ENCODE measurements around the gene TOX2.

Gene TOX2

DNA sequence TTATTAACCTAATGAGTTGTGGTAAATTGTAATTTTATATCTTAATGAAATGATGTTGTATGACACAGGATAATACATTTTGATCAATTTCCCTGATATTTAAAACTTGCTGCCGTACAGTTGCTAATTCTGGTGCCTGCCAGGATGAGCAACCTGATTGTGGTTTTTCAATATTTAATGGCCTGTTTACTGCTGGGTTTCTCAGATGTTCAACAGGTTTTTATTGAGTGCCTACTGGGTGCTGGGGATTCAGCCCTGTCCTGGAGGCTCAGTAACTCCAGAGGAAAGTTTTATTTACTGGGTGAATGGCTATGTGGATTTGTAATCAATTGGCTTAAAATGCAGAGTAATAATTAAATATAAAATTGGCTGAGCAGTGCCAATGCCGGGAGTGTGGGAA lies 8.0 kb downstream of the TOX2 start:
- no peak overlapping the region for H3K4me3 ChIP-seq (ENCODE audit: low read length)
- TF ChIP-seq ZNF274 (IDR thresholded peaks at IDR 0.05; ENCODE audit: low read depth, low read length): no peak

DNA sequence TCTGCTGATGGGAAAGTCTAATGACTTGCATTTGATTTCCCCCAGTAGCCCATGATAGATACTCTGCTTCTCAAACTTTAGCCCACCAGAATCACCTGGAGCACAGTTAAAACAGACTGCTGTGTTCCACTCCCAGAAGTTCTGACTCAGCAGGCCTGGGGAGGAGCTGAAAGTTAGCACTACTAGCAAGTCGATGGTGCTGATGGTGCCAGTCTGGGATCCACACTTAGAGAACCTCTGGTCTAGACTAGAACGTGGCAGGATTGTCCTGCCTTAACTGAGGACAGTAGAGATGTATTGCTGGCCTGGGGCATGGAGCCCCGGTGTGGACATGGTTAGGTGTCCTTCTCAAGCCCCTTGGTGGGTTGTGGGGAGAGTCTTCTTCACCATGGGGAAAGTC lies 8.7 kb downstream of the TOX2 start:
- no peak for TF ChIP-seq ZNF274 (IDR thresholded peaks at IDR 0.05; ENCODE audit: low read depth, low read length)

DNA sequence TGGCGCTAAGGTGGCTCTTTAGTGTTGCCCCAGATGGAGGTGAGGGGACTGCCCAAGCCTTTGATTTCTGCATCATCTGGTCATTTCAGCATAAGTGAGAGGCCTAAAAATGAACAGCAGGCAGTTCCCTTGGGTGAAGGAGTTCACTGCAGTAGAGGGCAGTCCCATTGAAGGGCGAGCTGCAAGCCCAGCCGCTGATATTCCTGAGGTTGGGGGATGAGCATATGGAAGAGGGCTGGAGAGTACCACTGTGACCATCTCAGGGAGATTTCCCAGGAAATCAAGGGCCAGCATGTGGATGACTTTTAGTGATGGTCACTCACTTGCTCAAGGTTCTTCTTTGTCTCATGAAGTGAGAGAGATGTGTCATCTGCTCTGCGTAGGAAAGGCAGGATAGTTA lies 9.3 kb downstream of the TOX2 start:
- TF ChIP-seq ZNF274 (IDR thresholded peaks at IDR 0.05; ENCODE audit: low read depth, low read length): no peak
- no peak overlapping the region for H3K4me3 ChIP-seq (ENCODE audit: low read length)

More for the DNA sequence above, 8.7 kb downstream of the TOX2 start:
- no peak overlapping the region for H3K4me3 ChIP-seq (ENCODE audit: low read length)

DNA sequence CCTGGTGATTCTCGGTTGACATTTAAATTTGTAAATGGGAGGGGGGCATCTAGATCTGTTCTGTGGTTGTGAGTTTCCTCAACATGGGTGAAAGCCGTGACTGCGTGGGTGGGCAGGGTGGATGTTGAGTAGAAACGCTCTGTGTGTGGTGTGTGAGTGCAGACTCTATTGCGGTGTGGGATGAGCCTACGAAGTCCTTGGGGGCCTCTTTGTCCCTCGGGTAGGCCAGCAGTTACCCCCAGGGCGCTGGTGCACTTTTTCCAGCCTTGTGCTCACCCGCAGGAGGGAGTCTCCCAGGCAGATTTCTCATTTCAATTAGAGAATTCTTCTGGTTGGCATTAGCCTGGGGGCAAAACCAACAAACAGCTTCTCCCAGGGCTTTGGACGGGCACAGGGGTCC lies 10.6 kb downstream of the TOX2 start:
- no peak overlapping the region for H3K4me3 ChIP-seq (ENCODE audit: low read length)

DNA sequence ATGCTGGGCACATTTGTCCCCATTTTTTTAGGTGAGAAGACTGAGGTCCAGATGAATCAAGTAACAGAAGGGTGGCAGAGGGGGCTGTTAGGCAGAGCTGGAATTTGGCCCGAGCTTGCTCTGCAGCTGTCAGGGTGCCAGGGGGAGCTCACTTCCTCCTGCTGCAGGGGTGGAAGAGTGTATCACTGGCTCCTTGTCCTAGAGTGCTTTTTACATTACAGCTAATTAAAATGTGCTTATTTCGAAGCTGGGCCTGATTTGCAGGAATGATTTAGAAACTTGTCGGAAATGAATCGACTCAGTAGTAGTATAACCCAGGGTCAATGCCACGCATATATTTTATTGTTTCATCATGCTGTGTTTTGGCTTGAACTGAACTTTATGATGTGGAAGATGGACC lies 11.1 kb downstream of the TOX2 start:
- H3K4me3 ChIP-seq (ENCODE audit: low read length): no peak overlapping the region
- no peak for TF ChIP-seq ZNF274 (IDR thresholded peaks at IDR 0.05; ENCODE audit: low read depth, low read length)

More for the DNA sequence above, 10.6 kb downstream of the TOX2 start:
- no peak for TF ChIP-seq ZNF274 (IDR thresholded peaks at IDR 0.05; ENCODE audit: low read depth, low read length)

DNA sequence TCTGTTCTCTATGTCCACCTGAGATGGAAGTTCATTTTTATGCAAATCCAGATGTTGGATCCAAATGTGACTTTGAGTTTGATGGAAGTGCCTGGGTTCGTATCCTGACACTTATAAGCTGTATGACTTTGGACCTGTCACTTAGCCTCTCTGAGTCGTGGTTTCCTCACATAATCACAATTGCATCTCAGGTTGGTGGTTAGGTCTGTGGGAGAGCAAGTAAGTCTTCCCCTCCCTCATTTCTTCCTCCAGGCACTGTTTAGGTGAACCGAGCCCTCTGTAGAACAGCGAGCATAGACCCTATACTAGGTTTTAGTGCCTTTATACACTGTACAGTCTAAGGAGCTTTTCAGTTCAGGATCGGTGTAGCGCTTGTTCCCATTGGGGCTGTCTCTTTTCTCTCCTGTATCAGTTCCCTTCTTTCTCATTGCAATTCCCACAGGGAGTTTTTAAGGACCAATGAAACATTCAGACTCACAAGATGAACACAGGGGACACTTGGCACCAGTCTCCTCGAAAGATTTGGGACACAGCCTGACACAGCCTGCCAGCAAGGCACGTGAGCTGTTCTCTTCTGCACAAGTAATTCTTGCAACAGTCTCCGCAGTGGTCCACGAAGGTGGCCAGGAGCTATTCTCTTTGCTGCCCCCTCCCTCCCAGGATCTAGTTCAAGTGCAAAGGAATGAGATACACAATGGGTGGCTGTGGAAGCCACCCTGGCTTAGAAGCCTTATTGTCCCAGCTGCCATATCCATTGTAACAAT lies 11.8 kb downstream of the TOX2 start:
- no peak for TF ChIP-seq ZNF274 (IDR thresholded peaks at IDR 0.05; ENCODE audit: low read depth, low read length)

DNA sequence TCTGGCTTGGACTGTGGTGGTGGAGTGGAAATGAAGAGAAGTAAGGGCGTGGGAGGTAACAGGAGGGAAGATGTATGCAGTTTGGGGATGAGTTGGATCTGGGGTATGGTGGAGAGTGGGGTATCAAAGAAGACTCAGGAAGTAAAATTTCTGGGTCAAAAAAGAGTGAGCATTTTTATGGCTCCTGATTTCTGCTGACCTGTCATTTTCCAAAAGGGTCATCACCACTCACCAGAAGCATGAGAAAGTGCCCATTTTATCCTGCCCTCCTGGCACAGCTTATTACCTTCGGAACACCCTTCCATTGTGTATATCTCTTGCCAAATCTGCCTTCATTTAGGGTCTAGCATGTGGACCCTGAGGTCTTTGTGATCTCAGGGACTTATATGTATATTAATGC lies 17.3 kb downstream of the TOX2 start:
- no peak for TF ChIP-seq ZNF274 (IDR thresholded peaks at IDR 0.05; ENCODE audit: low read depth, low read length)
- H3K4me3 ChIP-seq (ENCODE audit: low read length): no peak overlapping the region

More for the DNA sequence above, 11.8 kb downstream of the TOX2 start:
- H3K4me3 ChIP-seq (ENCODE audit: low read length): no peak overlapping the region

DNA sequence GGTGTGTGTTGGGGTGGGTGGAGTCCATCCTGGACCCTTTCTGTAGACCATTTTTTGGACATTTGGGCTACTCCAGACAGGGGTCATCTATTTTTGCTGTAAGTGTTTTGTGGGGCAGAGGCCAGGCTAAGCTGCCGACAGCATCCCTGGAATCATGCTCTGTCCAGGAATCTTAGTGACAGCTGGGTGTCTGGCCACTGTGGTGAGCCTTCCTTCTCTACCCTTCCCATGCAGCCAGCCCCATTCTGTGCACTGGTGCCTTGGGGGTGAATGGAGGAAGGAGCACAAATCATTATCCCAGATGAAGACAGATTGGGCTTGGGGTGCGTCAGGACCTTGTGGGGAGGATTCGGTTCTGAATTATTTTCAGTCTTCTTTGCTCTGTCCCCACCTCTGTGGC lies 20.2 kb downstream of the TOX2 start:
- no peak overlapping the region for H3K4me3 ChIP-seq (ENCODE audit: low read length)
- no peak for TF ChIP-seq ZNF274 (IDR thresholded peaks at IDR 0.05; ENCODE audit: low read depth, low read length)

DNA sequence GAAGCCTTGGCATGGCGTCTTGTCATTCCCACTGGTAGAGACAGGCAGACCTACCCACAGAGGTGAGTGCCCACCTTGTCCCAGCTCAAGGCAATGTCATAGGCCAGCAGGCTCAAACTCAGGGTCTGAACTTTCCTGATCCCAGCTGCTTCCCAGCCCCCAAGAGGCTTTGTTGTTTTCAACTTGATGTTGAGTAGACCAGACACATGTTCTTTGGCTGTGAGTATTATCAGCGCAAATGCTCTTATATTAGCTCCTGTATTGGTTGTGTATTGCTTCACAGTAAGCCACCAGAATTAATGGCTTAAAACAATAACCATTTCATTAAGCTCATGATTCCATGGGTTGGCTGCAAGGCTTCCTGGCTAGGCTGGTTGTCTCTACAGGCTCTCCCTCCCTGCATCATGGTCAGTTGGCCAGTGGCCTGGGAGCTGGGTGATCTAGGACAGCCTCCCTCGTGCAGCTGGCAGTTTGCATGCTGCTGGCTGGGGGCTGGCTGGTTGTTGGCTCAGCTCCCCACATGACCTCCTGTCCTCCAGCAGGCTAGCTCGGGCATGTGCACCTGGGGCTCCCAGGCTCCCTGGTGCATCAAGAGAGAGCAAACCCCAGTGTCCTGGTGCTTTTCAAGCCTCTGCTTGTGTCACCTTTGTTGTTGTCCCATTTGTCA lies 21.6 kb downstream of the TOX2 start:
- H3K4me3 ChIP-seq (ENCODE audit: low read length): no peak overlapping the region
- no peak for TF ChIP-seq ZNF274 (IDR thresholded peaks at IDR 0.05; ENCODE audit: low read depth, low read length)

DNA sequence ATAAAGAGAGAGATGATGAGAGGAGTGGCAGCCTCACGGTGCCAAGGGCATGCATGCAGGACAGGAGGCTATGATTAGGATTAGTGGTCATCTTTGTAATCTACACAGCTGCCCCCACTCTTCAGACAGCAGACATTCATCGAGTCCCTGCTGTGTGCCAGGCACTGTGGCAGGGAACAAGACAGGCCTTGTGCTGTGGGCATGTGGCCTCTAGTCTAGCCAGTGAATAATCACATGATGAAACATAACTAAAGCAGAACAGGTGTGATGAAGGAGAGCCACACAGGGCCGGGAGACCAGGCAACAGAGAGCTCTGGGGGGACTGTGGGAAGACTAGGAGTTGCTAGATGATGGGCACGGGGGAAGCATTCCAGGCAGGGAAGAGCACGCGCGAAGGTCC lies 22.2 kb downstream of the TOX2 start:
- TF ChIP-seq ZNF274 (IDR thresholded peaks at IDR 0.05; ENCODE audit: low read depth, low read length): no peak
- H3K4me3 ChIP-seq (ENCODE audit: low read length): no peak overlapping the region

DNA sequence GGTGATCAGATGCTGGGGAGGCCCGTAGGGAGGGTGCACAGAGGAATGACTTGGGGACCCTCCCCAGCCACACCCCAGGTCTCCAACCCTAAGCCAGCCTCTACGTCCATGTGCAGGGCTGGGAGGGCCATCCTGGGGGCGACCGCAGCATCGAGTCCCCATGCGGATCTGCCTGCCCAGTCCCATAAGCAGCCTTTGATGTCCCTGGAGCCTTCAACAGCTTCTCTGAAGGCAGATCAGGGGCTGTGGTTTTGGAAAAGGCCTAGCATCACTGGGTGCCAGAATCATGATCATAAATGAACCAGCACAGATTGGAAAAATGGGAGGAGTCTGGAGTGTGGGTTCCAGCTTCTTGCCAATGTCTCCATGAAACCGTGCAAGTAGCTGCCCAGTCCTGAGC lies 22.9 kb downstream of the TOX2 start:
- TF ChIP-seq ZNF274 (IDR thresholded peaks at IDR 0.05; ENCODE audit: low read depth, low read length): no peak

DNA sequence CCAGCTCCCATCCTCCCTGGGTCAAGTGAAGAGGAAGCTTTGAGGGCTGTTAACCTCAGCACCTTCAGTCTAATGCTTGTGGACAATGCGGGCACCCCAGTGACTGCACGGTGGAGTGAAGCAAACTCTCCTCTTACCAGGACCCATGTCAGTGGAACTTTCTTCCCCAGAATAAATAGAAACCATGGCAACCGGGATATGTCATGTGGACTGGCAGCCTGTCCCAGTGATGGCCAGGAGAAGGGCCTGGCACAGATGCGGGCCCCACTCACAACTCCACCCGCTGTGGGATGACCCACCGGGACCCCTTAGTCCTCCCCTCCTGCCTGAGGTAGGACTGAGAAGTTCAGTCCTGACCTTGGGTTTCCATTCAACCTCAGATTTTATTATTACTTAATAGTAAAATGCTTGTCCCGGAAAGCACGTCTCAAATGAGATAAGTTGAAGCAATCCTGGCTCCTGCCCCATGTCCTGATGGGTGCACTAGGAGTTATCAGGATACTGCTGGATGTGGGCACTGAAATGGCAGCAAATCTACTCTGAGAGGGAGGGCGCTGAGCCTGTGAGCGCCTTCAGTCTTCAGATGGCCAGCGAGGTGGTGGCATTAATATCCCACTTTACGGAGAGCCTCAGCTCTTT lies 23.5 kb downstream of the TOX2 start:
- H3K4me3 ChIP-seq (ENCODE audit: low read length): no peak overlapping the region
- TF ChIP-seq ZNF274 (IDR thresholded peaks at IDR 0.05; ENCODE audit: low read depth, low read length): no peak

More for the DNA sequence above, 22.9 kb downstream of the TOX2 start:
- H3K4me3 ChIP-seq (ENCODE audit: low read length): no peak overlapping the region

DNA sequence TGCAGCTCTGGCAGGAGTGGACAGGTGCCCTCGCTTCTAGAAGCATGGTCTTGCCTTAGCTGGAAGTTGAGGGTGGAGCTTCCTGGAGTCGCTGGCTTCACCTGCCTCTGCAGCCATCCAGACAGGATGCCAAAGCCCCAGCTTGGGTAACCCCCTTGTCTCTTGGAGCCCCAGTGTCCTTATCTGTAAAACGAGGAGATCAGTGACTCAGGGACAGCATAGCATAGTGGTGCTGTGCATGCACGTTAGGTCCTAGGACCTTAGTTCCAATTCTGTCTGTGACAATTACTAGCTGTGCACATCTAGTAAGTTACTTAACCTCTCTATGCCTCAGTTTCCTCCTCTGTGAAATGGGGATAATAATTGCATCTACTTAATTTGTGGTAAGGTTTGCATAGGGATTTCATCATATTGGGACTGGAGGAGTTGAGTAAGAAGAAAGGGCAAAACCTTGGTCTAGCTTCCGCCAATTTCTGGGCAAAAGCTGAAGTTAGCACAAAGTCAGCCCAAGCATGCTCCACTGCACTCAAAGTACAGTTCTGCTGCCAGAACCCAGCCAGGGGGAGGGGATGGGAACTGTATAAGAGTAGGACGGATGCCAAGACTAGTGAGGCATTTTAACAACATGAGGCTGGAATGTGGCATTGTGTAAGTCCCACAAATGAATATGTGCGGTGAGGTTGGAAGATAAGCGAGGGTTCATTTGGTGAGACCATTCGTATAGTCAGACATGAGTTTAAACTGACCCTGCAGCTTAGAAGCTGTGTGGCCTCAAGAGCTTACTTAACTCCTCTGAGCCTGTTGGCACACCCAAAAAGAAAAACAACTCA lies 24.5 kb downstream of the TOX2 start:
- TF ChIP-seq ZNF274 (IDR thresholded peaks at IDR 0.05; ENCODE audit: low read depth, low read length): no peak
- H3K4me3 ChIP-seq (ENCODE audit: low read length): no peak overlapping the region

DNA sequence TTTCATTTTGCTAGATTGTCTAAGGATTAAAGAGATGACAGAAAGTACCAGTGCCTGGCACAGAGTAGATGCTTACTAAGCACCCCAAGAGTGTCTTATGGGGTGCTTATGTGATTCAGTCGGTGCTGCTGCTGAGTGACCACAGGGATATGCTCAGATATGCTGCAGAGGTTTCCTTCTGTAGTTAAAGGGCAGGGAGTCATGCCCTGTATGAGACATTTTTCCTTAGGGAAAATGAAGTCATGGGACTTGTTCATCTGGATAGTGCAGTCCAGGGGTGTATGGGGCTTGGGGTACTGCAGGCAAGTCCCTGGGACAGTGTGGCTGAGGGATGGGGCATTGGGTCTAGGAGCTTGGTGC lies 25.1 kb downstream of the TOX2 start:
- no peak for TF ChIP-seq ZNF274 (IDR thresholded peaks at IDR 0.05; ENCODE audit: low read depth, low read length)
- H3K4me3 ChIP-seq (ENCODE audit: low read length): no peak overlapping the region
